Stimulated activated naive B cell treated with anti-CD40 and anti-IgM and Interleukin-4, amounts not matched to agents 10 μg/mL and 1 μg/mL and 100 μg/mL, for 72 hours (primary cell): ENCODE results near the gene IMPG2.
A peak's percentile ranks its signal among the peaks of the same experiment; 100 is the strongest.

ENCODE experiments used
- ATAC-seq, 2 donors: fragments of 150-1000 bp; cut with Tn5 transposase; replicated peaks; 2 replicates each; pipeline ENCODE4 v1.10.0; 2021; ENCODE audit warnings: moderate library complexity in 1 of 2
- DNase-seq: peaks from one replicate; pipeline ENCODE4 v3.0.0; 2021
- H3K27ac Mint-ChIP-seq: one replicate; pipeline ENCODE4 v1.8.0; 2022; ENCODE audit warnings: mild to moderate bottlenecking, mixed read lengths
- H3K27me3 Mint-ChIP-seq, 2 donors: one replicate each; pipeline ENCODE4 v1.8.0; 2022; ENCODE audit warnings: mixed read lengths in 2 of 2
- H3K36me3 Mint-ChIP-seq, 2 donors: one replicate each; pipeline ENCODE4 v1.8.0; 2022; ENCODE audit warnings: mixed read lengths in 2 of 2, mild to moderate bottlenecking in 1 of 2
- H3K4me1 Mint-ChIP-seq, 2 donors: one replicate each; pipeline ENCODE4 v1.8.0; 2022; ENCODE audit warnings: mixed read lengths in 2 of 2, mild to moderate bottlenecking in 1 of 2
- H3K4me3 Mint-ChIP-seq, 2 donors: one replicate each; pipeline ENCODE4 v1.8.0; 2022; ENCODE audit warnings: mild to moderate bottlenecking in 2 of 2, mixed read lengths in 2 of 2, moderate library complexity in 1 of 2
- H3K9me3 Mint-ChIP-seq, 2 donors: one replicate each; pipeline ENCODE4 v1.8.0; 2022; ENCODE audit warnings: mixed read lengths in 2 of 2, mild to moderate bottlenecking in 1 of 2

The IMPG2 gene

DNA sequence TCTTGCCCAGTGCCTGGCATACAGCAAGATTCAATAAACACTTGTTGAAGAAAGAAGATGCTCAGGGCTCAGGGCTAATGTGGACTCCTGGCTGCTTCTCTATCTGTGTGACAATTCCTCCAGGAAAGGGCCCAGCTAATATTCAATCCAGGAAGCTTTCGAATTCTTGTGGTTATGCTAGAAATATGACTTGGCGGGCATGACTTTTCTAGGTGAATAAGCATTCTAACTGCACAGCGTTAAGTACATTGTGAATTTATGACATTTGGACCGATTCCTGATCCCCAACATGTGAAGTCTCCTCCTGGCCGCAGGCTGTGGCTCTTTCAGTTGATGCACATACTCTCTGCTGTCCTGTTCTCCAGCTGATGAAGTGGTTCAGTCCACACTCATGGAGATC, 117.0 kb downstream of the IMPG2 start:
- Mint-ChIP-seq H3K36me3 (no peaks in the 10 kb centered on the region), H3K9me3 (no peaks in the 10 kb centered on the region), H3K27me3 (peaks cover 0 to 4% of the 10 kb centered on the region in 2 donors), H3K4me3 (no peak overlapping the region), H3K4me1 (peaks cover 4 to 6% of the 10 kb centered on the region in 2 donors), H3K27ac (no peak overlapping the region)
- DNase-seq (no peak), ATAC-seq (no peak)

DNA sequence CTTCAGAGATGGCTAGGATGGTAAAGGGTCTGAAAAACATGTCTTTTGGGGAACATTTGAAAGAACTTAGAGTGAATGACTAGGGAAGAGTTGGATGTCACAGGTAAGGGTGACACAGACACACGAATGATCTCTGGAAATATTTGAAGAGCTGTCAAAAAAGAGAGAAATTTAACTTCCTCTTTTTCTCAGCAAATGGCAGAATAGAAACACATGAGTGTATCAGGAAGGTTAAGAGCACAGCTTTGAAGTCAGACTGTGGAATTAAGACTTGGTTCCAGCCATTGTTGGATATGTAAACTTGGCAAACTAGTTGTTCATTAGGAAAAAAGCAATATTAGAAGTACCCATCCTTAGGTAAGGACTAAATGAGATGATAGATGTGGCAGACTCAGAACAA, 117.7 kb downstream of the IMPG2 start:
- Mint-ChIP-seq H3K36me3 (no peaks in the 10 kb centered on the region), H3K27ac (no peak overlapping the region), H3K4me3 (no peak overlapping the region), H3K4me1 (peaks cover 4 to 6% of the 10 kb centered on the region in 2 donors), H3K9me3 (no peaks in the 10 kb centered on the region), H3K27me3 (peaks cover 0 to 4% of the 10 kb centered on the region in 2 donors)
- ATAC-seq (no peak), DNase-seq (no peak)

DNA sequence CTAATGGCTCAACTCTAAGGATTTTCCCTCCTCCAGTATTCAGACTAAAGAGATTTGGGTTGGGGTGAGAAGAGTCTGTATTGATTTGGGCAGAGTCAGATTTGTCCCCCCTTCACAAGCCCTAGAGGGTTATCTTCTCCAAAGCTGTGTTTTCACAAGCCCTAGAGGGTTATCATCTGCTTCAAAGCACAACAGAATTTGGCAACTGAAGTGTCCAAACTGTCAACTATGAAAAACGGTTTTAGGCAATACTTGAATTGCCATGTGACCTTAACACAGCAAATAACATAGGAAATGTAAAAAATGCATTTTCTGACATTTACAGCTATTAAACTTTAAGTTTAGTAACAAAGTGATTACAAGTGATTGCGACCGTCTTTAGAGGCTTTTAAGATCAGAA, 119.9 kb downstream of the IMPG2 start:
- ATAC-seq = no peak
- Mint-ChIP-seq H3K27me3 (peaks cover 0 to 4% of the 10 kb centered on the region in 2 donors), H3K27ac (no peak overlapping the region), H3K4me3 (no peak overlapping the region), H3K36me3 (no peaks in the 10 kb centered on the region), H3K9me3 (no peaks in the 10 kb centered on the region), H3K4me1 (peaks cover 4 to 6% of the 10 kb centered on the region in 2 donors)
- no peak for DNase-seq

DNA sequence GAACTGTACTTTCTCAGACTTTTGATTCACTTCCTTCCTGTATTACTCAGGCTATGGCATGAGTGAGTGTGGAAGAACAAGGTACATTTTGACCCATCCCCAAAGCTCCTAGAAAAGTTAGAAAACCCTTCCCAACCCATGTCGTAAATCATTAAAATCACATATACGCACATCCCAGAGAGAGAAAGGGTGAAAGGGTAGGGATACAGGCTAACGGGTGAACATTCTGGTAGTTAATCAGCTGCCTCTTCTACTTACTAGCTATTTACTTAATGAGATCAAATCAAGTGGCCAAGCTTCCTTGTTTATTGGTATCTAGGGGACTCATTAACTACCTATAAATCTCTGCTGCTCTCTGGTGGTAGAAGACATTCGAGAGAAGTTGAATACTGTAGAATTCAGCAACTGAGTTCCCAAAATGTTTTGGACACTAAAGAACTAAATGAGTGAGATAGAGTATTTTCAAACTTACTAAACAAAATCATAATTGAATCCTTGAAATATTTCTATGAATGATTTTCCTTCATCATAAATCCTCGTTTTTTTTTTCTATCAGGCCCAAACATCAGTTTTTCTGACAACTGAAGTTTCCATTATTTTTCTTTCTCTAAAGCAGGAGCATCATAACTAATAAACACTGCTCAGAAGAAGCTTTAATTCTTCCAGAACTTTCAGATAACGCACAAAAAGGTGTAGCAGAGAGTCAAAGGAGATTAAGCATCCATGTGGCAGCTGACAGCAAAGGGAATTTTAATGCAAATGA, 124.2 kb downstream of the IMPG2 start:
- Mint-ChIP-seq H3K4me3 (no peak overlapping the region), H3K27ac (no peak overlapping the region), H3K9me3 (no peaks in the 10 kb centered on the region), H3K36me3 (no peaks in the 10 kb centered on the region), H3K27me3 (peaks cover 0 to 8% of the 10 kb centered on the region in 2 donors), H3K4me1 (no peaks in the 10 kb centered on the region)
- no peak for DNase-seq
- peak; percentile 58 to 66 for ATAC-seq

DNA sequence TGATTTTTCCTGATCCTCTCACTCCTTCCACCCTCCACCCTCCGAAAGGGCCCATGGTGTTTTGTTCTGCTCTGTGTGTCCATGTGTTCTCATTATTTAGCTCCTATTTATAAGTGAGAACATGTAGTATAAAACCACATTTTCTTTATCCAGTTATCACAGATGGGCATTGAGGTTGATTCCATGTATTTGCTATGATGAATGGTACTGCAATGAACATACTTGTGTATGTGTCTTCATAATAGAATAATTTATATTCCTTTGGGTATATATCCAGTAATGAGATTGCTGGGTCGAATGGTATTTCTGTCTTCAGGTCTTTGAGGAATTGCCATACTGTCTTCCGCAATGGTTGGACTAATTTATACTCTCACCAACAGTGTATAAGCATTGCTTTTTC, 126.0 kb downstream of the IMPG2 start:
- DNase-seq = no peak
- Mint-ChIP-seq H3K27ac (no peak overlapping the region), H3K27me3 (peaks cover 0 to 9% of the 10 kb centered on the region in 2 donors), H3K4me1 (no peaks in the 10 kb centered on the region), H3K9me3 (no peaks in the 10 kb centered on the region), H3K4me3 (no peak overlapping the region), H3K36me3 (no peaks in the 10 kb centered on the region)
- ATAC-seq = no peak

DNA sequence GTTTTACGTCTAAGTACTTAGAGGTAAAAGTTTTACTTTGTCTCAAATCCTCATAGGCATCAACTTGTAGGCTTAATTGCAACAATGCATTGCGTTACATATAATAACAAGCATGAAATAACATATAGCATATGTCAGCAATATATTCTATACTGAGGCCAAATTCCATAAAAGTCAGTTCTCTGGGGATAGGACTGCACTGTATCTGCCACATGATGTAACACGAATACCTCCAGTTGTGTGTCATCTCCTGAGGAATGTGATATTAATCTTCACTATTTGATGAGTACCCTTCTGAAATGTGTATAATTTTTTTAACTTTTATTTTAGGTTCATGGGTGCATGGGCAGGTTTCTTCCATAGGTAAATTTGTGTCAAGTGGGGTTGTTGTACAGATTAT, 126.4 kb downstream of the IMPG2 start:
- peaks cover 0 to 11% of the 10 kb centered on the region in 2 donors for H3K27me3 Mint-ChIP-seq
- no peak overlapping the region for H3K27ac Mint-ChIP-seq
- ATAC-seq (no peak), DNase-seq (no peak)
- H3K9me3 Mint-ChIP-seq = peaks cover 0 to 2% of the 10 kb centered on the region in 2 donors
- no peak overlapping the region for H3K4me3 Mint-ChIP-seq
- H3K36me3 Mint-ChIP-seq = no peaks in the 10 kb centered on the region
- no peaks in the 10 kb centered on the region for H3K4me1 Mint-ChIP-seq

DNA sequence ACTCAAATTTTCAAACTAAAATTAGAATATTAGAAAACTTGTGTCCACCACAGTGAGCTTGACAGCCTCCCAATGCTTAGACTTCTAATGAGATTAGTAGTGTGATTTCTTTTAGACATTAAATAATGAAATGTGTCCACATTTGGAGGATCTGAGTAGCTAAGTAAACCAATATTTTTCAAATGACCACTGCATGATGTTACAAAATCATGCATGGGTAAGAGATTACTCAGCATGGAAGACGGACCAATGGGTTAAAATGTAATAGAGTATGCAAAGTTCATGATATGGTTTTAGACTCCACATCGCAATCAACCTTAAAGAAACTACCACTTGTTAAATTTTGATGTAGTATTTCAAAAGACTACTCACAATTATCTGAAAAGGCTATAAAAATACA, 130.6 kb downstream of the IMPG2 start:
- Mint-ChIP-seq H3K4me1 (no peaks in the 10 kb centered on the region), H3K27ac (no peak overlapping the region), H3K27me3 (peaks cover 0 to 9% of the 10 kb centered on the region in 2 donors), H3K4me3 (no peak overlapping the region), H3K9me3 (peaks cover 0 to 5% of the 10 kb centered on the region in 2 donors), H3K36me3 (no peaks in the 10 kb centered on the region)
- DNase-seq = no peak
- ATAC-seq = no peak

DNA sequence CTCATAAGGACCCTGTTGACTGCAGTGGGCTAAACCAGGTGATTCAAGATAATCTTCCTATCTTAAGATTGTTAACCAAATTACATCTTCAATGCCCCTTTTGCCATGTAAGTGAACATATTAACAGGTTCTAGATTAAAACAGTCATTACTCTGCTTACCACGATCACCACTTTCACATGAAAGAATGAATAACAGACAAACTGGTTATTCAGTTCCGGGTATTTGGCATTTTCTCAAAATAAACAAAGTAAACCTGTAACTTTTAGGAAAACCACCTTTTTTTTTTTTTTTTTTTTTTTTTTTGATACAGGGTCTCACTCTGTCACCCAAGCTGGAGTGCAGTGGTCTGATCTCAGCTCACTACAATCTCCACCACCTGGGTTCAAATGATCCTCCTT, 131.2 kb downstream of the IMPG2 start:
- no peaks in the 10 kb centered on the region for H3K36me3 Mint-ChIP-seq
- peak overlapping the region; percentile 59 for H3K27ac Mint-ChIP-seq
- H3K9me3 Mint-ChIP-seq = peaks cover 0 to 5% of the 10 kb centered on the region in 2 donors
- ATAC-seq = no peak
- peaks cover 0 to 9% of the 10 kb centered on the region in 2 donors for H3K27me3 Mint-ChIP-seq
- no peak for DNase-seq
- H3K4me1 Mint-ChIP-seq = no peaks in the 10 kb centered on the region
- H3K4me3 Mint-ChIP-seq = no peak overlapping the region

DNA sequence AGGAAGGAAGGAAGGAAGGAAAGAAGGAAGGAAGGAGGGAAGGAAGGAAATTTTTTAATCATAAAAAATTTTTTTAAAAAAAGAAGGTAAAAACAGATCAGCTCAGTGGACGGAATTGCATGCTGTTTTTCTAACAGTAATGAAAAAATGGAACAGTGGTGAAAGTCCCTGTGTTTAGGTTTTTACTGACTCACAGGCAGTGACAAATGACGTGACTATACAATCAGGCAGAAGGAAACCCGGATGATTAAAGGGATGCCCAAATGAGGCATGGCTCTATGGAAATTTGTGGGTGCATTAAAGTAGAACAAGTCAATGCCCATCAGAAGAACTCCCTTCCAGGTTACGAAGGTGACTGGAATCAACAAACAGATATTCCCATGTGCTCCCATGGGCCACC, 135.0 kb downstream of the IMPG2 start:
- Mint-ChIP-seq H3K27me3 (peaks cover 5 to 6% of the 10 kb centered on the region in 2 donors), H3K4me3 (no peak overlapping the region), H3K36me3 (no peaks in the 10 kb centered on the region), H3K9me3 (peaks cover 0 to 5% of the 10 kb centered on the region in 2 donors), H3K4me1 (no peaks in the 10 kb centered on the region), H3K27ac (no peak overlapping the region)
- ATAC-seq = no peak
- no peak for DNase-seq

DNA sequence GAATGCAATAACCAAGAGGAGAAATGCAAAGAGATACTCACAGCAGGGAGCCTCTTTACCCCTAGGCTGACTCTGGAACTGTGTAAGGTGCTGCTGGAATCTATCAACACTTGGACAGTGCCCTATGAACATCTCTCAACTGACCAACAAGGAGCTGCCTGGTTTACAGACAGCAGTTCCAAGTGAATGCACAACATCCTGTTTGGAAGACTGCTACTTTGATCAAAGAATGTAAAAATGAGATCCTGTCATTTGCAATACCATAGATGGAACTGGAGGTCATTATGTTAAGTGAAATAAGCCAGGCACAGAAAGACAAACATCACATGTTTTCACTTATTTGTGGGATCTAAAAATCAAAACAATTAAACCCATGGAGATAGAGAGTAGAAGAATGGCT, 136.3 kb downstream of the IMPG2 start:
- no peak overlapping the region for H3K4me3 Mint-ChIP-seq
- no peaks in the 10 kb centered on the region for H3K36me3 Mint-ChIP-seq
- H3K4me1 Mint-ChIP-seq = no peaks in the 10 kb centered on the region
- DNase-seq = no peak
- ATAC-seq = no peak
- peaks cover 0 to 4% of the 10 kb centered on the region in 2 donors for H3K9me3 Mint-ChIP-seq
- peaks cover 4 to 6% of the 10 kb centered on the region in 2 donors for H3K27me3 Mint-ChIP-seq
- no peak overlapping the region for H3K27ac Mint-ChIP-seq

DNA sequence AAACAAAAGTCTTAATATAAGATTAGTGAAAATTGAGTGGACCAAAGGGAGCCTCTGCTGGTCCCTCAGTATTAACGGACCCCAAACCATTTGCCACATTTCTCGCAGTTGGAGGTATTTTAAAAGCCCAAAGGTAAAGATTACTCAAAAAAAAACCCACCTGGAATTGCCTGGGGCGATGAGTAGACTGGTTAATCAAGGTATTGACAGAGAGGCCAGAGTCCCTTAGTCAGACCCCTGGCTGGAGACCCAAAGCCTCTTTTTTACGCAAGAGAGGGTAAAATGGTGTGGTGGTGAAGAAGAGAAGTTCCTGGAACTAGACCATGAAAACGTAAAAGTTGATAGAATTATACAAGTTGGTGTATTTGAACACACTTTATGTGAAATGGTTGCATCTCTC, 137.2 kb downstream of the IMPG2 start:
- no peaks in the 10 kb centered on the region for H3K36me3 Mint-ChIP-seq
- no peak overlapping the region for H3K4me3 Mint-ChIP-seq
- H3K27me3 Mint-ChIP-seq = peaks cover 0 to 6% of the 10 kb centered on the region in 2 donors
- H3K27ac Mint-ChIP-seq = no peak overlapping the region
- H3K4me1 Mint-ChIP-seq = no peaks in the 10 kb centered on the region
- no peak for DNase-seq
- no peaks in the 10 kb centered on the region for H3K9me3 Mint-ChIP-seq
- ATAC-seq = no peak

DNA sequence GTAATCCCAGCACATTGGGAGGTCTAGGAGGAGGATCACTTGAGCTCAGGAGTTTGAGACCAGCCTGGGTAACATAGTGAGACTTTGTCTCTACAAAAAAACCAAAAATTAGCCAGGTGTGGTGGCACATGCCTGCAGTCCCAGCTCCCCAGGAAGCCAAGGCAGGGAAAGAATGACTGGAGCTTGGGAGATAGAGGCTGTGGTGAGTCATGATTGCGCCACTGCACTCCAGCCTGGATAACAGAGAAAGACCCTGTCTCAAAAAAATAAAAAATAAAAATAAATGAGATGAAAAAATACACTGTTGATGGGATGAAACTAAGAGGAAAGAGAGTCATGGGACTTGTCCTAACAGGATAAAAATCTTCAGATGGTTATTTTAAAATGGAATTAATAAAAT, 137.6 kb downstream of the IMPG2 start:
- ATAC-seq (no peak), DNase-seq (no peak)
- peaks cover 0 to 6% of the 10 kb centered on the region in 2 donors for H3K27me3 Mint-ChIP-seq
- no peak overlapping the region for H3K27ac Mint-ChIP-seq
- no peaks in the 10 kb centered on the region for H3K36me3 Mint-ChIP-seq
- no peak overlapping the region for H3K4me3 Mint-ChIP-seq
- H3K4me1 Mint-ChIP-seq = no peaks in the 10 kb centered on the region
- H3K9me3 Mint-ChIP-seq = no peaks in the 10 kb centered on the region

DNA sequence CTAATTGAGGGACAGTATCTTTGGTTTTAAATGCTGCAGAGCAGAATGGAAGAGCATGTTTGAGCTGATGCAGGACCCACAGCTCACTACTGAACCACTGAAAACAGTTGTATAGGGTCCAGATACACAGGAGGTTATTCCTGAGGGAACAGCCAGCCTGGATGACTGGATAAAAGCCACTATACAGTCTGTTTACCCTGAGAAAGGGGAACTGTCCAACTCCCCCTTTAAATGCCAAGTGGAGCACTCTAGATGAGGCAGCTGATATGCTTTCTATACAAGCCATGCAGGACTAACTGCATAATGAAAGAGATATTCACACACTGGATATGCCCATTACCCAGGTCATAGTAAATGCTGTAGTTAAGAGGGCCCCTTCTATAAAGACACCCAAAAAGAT, 138.6 kb downstream of the IMPG2 start:
- Mint-ChIP-seq H3K27ac (no peak overlapping the region), H3K9me3 (peaks cover 0 to 2% of the 10 kb centered on the region in 2 donors), H3K4me3 (no peak overlapping the region), H3K4me1 (no peaks in the 10 kb centered on the region), H3K27me3 (peaks cover 0 to 6% of the 10 kb centered on the region in 2 donors), H3K36me3 (no peaks in the 10 kb centered on the region)
- no peak for ATAC-seq
- DNase-seq = no peak

DNA sequence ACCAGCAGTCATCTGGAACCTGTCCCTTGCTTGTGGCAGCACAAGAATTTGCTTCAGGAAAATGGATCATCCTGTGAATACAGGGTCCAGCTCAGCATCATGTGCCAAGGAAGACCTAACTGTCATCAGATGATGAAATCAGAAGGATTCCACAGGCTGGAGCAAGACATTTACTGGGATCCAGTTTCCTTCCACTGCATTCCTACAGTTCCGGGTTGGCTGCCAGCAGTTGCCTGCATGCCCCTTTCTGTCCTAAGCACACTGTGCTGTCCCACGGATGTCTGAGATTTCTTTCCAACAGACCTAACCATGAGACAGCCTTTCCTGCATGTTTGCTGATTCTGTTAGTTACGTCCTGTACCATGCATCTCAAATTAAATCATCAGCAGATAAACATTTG, 140.7 kb downstream of the IMPG2 start:
- ATAC-seq (no peak), DNase-seq (no peak)
- Mint-ChIP-seq H3K4me1 (no peaks in the 10 kb centered on the region), H3K27ac (no peak overlapping the region), H3K4me3 (no peak overlapping the region), H3K27me3 (peaks cover 0 to 6% of the 10 kb centered on the region in 2 donors), H3K9me3 (peaks cover 0 to 8% of the 10 kb centered on the region in 2 donors), H3K36me3 (no peaks in the 10 kb centered on the region)

DNA sequence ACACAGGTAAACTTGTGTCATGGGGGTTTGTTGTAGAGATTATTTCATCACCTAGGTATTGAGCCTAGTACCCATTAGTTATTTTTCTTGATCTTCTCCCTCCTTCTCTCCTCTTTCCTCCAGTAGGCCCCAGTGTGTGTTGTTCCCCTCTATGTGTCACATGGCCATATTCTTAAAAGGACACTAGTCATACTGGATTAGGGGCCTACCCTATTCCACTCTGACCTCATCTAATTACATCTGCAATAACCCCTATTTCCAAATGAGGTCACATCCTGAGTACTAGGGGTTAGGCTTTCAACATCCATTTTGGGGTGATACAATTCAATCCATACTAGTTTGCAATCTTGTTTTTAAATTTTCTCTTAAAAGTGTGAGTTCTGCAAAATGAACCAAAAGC, 142.8 kb downstream of the IMPG2 start:
- Mint-ChIP-seq H3K27me3 (peaks cover 0 to 13% of the 10 kb centered on the region in 2 donors), H3K4me3 (no peak overlapping the region), H3K4me1 (no peaks in the 10 kb centered on the region), H3K9me3 (peaks cover 0 to 13% of the 10 kb centered on the region in 2 donors), H3K27ac (no peak overlapping the region), H3K36me3 (no peaks in the 10 kb centered on the region)
- ATAC-seq (peak in 1 of 2 donors; percentile 52), DNase-seq (no peak)
